Progenitor cell of endocrine pancreas (in vitro differentiated cells): ENCODE data around the gene GVQW3. TPM values are rescaled to one million over a fixed set of nuclear protein-coding genes. Genes with fewer than 3 reads are reported as not detected.

ENCODE experiments used
- DNase-seq: peaks from one replicate; pipeline ENCODE4 v3.0.0; 2021; ENCODE audit warnings: low spot score; ENCODE audit not compliant: unreplicated experiment
- H3K27ac Mint-ChIP-seq: 2 replicates; pipeline ENCODE4 v1.8.0; 2021; ENCODE audit warnings: mild to moderate bottlenecking, moderate library complexity, mixed read lengths
- H3K27me3 Mint-ChIP-seq: 2 replicates; pipeline ENCODE4 v1.8.0; 2021; ENCODE audit warnings: mixed read lengths
- H3K36me3 Mint-ChIP-seq: 2 replicates; pipeline ENCODE4 v1.8.0; 2022; ENCODE audit warnings: mixed read lengths; ENCODE audit not compliant: insufficient read depth
- H3K4me1 Mint-ChIP-seq: 2 replicates; pipeline ENCODE4 v1.8.0; 2021; ENCODE audit warnings: low read depth, mixed read lengths
- H3K4me3 Mint-ChIP-seq: 2 replicates; pipeline ENCODE4 v1.8.0; 2021; ENCODE audit warnings: low read depth, mild to moderate bottlenecking, moderate library complexity, mixed read lengths
- H3K9me3 Mint-ChIP-seq: 2 replicates; pipeline ENCODE4 v1.8.0; 2021; ENCODE audit warnings: low read depth, mixed read lengths
- CTCF ChIP-seq: fragments of 200-600 bp; sonication (generic); IDR thresholded peaks from one replicate; pipeline ENCODE4 v1.5.0; 2021; ENCODE audit warnings: antibody characterized with exemption, mild to moderate bottlenecking; ENCODE audit not compliant: unreplicated experiment
- total RNA-seq: library from RNA; stranded (reverse); gene quantifications from 2 replicates; pipeline ENCODE4 v1.2.1, GENCODE V29; 2021

GVQW3 gene
- total RNA-seq, 1 donor from 2014 or later, result 17.5 TPM

GRCh38 chr11:76424379-76424778, 43.3 kb downstream of the GVQW3 start:
- H3K4me1 Mint-ChIP-seq, result no peaks in the 10 kb centered on the region
- no peak overlapping the region for H3K4me3 Mint-ChIP-seq
- H3K27ac Mint-ChIP-seq, result no peak overlapping the region
- DNase-seq, result no peak
- peaks cover 5% of the 10 kb centered on the region for H3K27me3 Mint-ChIP-seq
- H3K36me3 Mint-ChIP-seq, result no peaks in the 10 kb centered on the region
- H3K9me3 Mint-ChIP-seq, result no peaks in the 10 kb centered on the region
- no peak for TF ChIP-seq CTCF

- H3K27ac Mint-ChIP-seq, result no peak overlapping the region
Observed at GRCh38 chr11:76424891-76425290, 43.8 kb downstream of the GVQW3 start.

GRCh38 chr11:76426660-76427059, 45.5 kb downstream of the GVQW3 start:
- Mint-ChIP-seq H3K4me3 (no peak overlapping the region), H3K27me3 (peaks cover 8% of the 10 kb centered on the region), H3K36me3 (no peaks in the 10 kb centered on the region), H3K4me1 (no peaks in the 10 kb centered on the region), H3K27ac (no peak overlapping the region), H3K9me3 (no peaks in the 10 kb centered on the region)
- no peak for DNase-seq
- no peak for TF ChIP-seq CTCF

More at GRCh38 chr11:76424891-76425290, 43.8 kb downstream of the GVQW3 start:
- Mint-ChIP-seq H3K36me3 (no peaks in the 10 kb centered on the region), H3K4me1 (no peaks in the 10 kb centered on the region), H3K27me3 (peaks cover 8% of the 10 kb centered on the region), H3K9me3 (no peaks in the 10 kb centered on the region), H3K4me3 (no peak overlapping the region)
- no peak for TF ChIP-seq CTCF
- DNase-seq, result no peak

- H3K27me3 Mint-ChIP-seq, result no peaks in the 10 kb centered on the region
- H3K27ac Mint-ChIP-seq, result no peak overlapping the region
- DNase-seq, result no peak
- no peak overlapping the region for H3K4me3 Mint-ChIP-seq
- H3K36me3 Mint-ChIP-seq, result peaks cover 3% of the 10 kb centered on the region
- no peak for TF ChIP-seq CTCF
- H3K4me1 Mint-ChIP-seq, result peaks cover 5% of the 10 kb centered on the region
- no peaks in the 10 kb centered on the region for H3K9me3 Mint-ChIP-seq
Observed at GRCh38 chr11:76436020-76436419, 54.9 kb downstream of the GVQW3 start.

- H3K4me3 Mint-ChIP-seq, result peak overlapping the region; percentile 97
- peaks cover 4% of the 10 kb centered on the region for H3K36me3 Mint-ChIP-seq
- H3K9me3 Mint-ChIP-seq, result no peaks in the 10 kb centered on the region
- H3K27me3 Mint-ChIP-seq, result no peaks in the 10 kb centered on the region
- H3K27ac Mint-ChIP-seq, result peak overlapping the region; percentile 100
- no peak for TF ChIP-seq CTCF
- peaks cover 17% of the 10 kb centered on the region for H3K4me1 Mint-ChIP-seq
- no peak for DNase-seq
Observed at GRCh38 chr11:76443268-76443980, 62.3 kb downstream of the GVQW3 start.
